Measurements from ENCODE around the gene AFF4.

DNA sequence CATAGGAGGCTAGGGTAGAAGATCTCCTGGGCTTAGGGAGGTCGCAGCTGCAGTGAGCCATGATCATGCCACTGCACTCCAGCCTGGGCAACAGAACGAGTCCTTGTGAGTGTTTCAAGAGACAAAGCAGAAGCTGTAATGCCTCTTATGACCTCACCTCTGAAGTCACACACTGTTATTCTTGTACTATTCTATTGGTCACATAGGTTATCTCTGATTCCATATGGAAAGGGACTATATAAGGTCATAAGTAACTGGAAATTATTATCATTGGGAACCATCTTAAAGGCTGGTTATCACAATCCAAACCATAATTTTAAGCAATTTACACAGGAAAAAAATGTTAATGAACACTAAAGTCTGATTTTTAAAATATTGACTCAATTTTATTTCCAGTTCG lies 17.9 kb upstream of the AFF4 start:
- TF ChIP-seq ZFP30 (CRISPR knock-in tag; IDR thresholded peaks at IDR 0.05) (no peak), GLIS3 (CRISPR knock-in tag; IDR thresholded peaks at IDR 0.05) (no peak), ARNTL (CRISPR knock-in tag; IDR thresholded peaks at IDR 0.05; ENCODE audit: borderline replicate concordance, low read depth) (no peak), TOX (CRISPR knock-in tag; IDR thresholded peaks at IDR 0.05; ENCODE audit: borderline replicate concordance) (no peak), RARB (CRISPR knock-in tag; IDR thresholded peaks at IDR 0.05) (no peak), BACH2 (CRISPR knock-in tag; IDR thresholded peaks at IDR 0.05; ENCODE audit: borderline replicate concordance) (no peak)
